ENCODE measurements around the gene NAT14. TPM values are rescaled to one million over a fixed set of nuclear protein-coding genes. Genes with fewer than 3 reads are reported as not detected.

The NAT14 gene
- polyA plus RNA-seq, 2 of the 4 experiments (the other 2 are of a cell fraction) = 16.8 to 50.3 TPM

DNA sequence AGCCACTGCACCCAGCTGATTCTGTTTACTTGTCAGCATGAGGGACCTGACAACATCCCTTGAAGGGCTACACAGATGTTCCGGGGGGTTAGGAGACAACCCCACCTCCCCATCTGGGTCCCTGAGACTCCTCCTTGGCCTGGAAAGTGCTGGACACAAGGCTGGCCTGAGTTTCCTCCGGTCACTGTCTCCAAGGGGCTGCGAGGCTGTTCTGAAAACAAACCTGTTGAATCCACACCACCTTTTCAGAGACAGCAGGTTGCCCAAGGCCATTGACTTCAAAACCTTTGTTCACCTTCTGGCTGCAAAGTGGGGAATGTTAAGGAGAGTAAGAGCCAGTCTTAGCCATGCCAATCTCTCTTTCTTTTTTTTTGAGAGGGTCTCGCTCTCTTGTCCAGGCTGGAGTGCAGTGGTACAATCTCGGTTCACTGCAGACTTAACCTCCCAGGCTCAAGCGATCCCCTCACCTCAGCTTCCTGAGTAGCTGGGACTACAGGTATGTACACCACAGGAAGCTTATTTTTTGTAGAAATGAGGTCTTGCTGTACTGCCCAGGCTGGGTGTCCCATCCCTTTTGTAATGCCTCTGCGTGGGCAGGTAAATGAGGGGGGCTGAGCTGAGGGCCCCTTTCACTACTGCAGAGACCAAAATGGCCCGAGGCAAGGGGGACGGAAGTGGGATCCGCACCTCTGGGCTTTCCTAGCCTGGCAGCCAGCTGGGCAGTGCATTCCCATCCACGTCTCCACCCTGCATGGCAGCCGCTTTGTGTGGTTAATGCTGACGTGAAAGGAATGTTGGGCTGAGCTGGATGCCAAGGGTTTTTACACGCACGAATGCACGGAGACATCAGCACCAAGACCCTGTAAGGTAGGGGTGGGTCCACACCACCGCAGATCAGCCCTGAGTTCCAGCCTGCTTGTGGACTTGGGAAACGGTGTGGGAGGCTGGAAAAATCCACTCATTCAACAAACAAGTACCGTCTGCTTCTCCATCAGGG is 10.4 kb upstream of the NAT14 start (continued):
- TF ChIP-seq, protein P1, sequence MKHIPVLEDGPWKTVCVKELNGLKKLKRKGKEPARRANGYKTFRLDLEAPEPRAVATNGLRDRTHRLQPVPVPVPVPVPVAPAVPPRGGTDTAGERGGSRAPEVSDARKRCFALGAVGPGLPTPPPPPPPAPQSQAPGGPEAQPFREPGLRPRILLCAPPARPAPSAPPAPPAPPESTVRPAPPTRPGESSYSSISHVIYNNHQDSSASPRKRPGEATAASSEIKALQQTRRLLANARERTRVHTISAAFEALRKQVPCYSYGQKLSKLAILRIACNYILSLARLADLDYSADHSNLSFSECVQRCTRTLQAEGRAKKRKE (CRISPR knock-in tag; IDR thresholded peaks at IDR 0.05; ENCODE audit: low read depth) = no peak
- TF ChIP-seq SREBF2 (IDR thresholded peaks at IDR 0.05) (no peak), HOXB13 (CRISPR knock-in tag; IDR thresholded peaks at IDR 0.05; ENCODE audit: low read depth) (no peak)

DNA sequence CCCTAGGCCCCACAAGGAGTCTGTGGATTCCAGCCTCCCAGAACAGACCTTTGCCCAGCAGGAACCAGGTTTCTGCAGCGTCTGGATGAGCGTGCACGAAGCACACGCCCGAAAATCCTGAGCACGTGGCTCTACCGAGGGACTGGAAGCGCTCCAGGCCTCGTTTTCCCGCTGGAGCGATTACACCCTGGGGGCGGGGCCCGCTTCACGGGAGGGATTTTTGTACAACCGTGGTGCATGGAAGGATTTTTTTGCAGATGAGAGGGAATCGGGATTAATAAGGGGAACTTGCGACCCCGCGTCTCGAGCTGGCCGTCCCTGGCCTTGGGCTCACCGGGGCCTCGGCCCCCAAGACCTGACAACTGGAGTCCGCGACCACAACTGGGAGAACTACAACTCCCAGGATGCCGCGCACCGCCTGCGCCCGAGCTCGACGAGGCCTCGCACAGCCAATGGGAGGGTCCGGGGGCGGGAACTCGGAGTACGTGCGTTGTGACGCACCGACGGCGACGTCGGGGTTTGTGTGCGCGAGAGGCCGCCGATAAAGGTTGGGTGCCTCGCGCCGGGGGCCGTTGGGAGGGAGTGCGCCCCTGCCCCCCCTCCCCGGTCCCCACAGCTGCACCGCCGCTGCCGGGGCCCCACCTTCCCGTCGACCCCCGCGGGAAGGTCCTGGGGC is 8.8 kb upstream of the NAT14 start, which contains the start of gene ZNF628:
Gene ZNF628 (plus strand): TSS at position 518 of the 676 bp plus-strand sequence. CDS start 3,294 bp downstream, outside the sequence.
- no peak for FAIRE-seq
- peaks cover 26% of the 10 kb centered on the region for H3K4me1 ChIP-seq
- under 1% methylated on average over 36 of the region's 61 CpGs for WGBS (ENCODE audit: missing lambda C conversion rate)
- DNase-seq (ENCODE audit: low read depth in 1 of 2, low spot score in 1 of 2) = peak; percentile 99 to 100
- ChIA-PET POLR2A (interaction anchor here (0.5 to 2.3 kb wide), 28 partner anchors 9 to 957 kb away, joined by 3 to 53 read pairs (median 6); partner anchors contain the start of genes FIZ1, ISOC2, NAT14 and PPP1R12C), CTCF (interaction anchor here (0.6 to 8.2 kb wide), 12 partner anchors 10 to 335 kb away, joined by 3 to 89 read pairs (median 6); partner anchors contain the start of genes C19orf85, NAT14 and SSC5D)
- peak within 1 kb of the TSS; percentile 84 to 92 for H3K27ac ChIP-seq
- H3K9me3 ChIP-seq = no peaks in the 10 kb centered on the region
- H3K4me3 ChIP-seq = peak within 1 kb of the TSS; percentile 56
- peak within 1 kb of the TSS; percentile 84 for H3K4me2 ChIP-seq
- peak; percentile 94 for ATAC-seq
- TF ChIP-seq RARB (CRISPR knock-in tag; IDR thresholded peaks at IDR 0.05) = peak; percentile 70; the same call in 1 of the 2 replicates
- peak; percentile 98 for TF ChIP-seq HOXB13 (CRISPR knock-in tag; IDR thresholded peaks at IDR 0.05; ENCODE audit: low read depth)
- TF ChIP-seq ESRRA (IDR thresholded peaks at IDR 0.05; ENCODE audit: borderline replicate concordance, low read length) = no peak
- TF ChIP-seq MAZ (IDR thresholded peaks at IDR 0.05; ENCODE audit: borderline replicate concordance, low read depth, low read length) = 0 out of 2 replicates have a peak, but pooled peaks have one; percentile 23
- TF ChIP-seq HEYL (CRISPR knock-in tag; IDR thresholded peaks at IDR 0.05) = peak; percentile 82; the same call in 1 of the 2 replicates
- TF ChIP-seq, protein P2, sequence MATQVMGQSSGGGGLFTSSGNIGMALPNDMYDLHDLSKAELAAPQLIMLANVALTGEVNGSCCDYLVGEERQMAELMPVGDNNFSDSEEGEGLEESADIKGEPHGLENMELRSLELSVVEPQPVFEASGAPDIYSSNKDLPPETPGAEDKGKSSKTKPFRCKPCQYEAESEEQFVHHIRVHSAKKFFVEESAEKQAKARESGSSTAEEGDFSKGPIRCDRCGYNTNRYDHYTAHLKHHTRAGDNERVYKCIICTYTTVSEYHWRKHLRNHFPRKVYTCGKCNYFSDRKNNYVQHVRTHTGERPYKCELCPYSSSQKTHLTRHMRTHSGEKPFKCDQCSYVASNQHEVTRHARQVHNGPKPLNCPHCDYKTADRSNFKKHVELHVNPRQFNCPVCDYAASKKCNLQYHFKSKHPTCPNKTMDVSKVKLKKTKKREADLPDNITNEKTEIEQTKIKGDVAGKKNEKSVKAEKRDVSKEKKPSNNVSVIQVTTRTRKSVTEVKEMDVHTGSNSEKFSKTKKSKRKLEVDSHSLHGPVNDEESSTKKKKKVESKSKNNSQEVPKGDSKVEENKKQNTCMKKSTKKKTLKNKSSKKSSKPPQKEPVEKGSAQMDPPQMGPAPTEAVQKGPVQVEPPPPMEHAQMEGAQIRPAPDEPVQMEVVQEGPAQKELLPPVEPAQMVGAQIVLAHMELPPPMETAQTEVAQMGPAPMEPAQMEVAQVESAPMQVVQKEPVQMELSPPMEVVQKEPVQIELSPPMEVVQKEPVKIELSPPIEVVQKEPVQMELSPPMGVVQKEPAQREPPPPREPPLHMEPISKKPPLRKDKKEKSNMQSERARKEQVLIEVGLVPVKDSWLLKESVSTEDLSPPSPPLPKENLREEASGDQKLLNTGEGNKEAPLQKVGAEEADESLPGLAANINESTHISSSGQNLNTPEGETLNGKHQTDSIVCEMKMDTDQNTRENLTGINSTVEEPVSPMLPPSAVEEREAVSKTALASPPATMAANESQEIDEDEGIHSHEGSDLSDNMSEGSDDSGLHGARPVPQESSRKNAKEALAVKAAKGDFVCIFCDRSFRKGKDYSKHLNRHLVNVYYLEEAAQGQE (IDR thresholded peaks at IDR 0.05) = no peak
- no peak; the same call in 1 of the 2 replicates for TF ChIP-seq HDAC2 (IDR thresholded peaks at IDR 0.05)
- peak; percentile 59; the same call in 1 of the 2 replicates for TF ChIP-seq RFX5 (IDR thresholded peaks at IDR 0.05)
- no peak for TF ChIP-seq RAD21 (conservative IDR thresholded peaks at IDR 0.05 in 1 of 2, IDR thresholded peaks at IDR 0.05 in 1 of 2)
- TF ChIP-seq RNF2 (IDR thresholded peaks at IDR 0.05; ENCODE audit: borderline replicate concordance, low read depth) = peak; percentile 93
- no peak; the same call in 1 of the 2 replicates for TF ChIP-seq GATA3 (IDR thresholded peaks at IDR 0.05; ENCODE audit: borderline replicate concordance)
- no peak for TF ChIP-seq EHMT2 (IDR thresholded peaks at IDR 0.05; ENCODE audit: low read depth)
- TF ChIP-seq CBX8 (IDR thresholded peaks at IDR 0.05) = no peak
- TF ChIP-seq KDM1A (IDR thresholded peaks at IDR 0.05; ENCODE audit: low read depth) = no peak
- no peak for TF ChIP-seq CBX2 (IDR thresholded peaks at IDR 0.05; ENCODE audit: borderline replicate concordance, low read depth)
- peak; percentile 83; the same call in 1 of the 2 replicates for TF ChIP-seq ZNF302 (CRISPR knock-in tag; IDR thresholded peaks at IDR 0.05)
- no peak for TF ChIP-seq NFE2L2 (conservative IDR thresholded peaks at IDR 0.05; ENCODE audit: low read length)
- TF ChIP-seq MAFK (IDR thresholded peaks at IDR 0.05; ENCODE audit: partially characterized antibody) = peak; percentile 26
- TF ChIP-seq POLR2AphosphoS2 (conservative IDR thresholded peaks at IDR 0.05; ENCODE audit: low read length) = no peak
- peak in 1 of 2 experiments; percentile 18; a peak in 1 of 4 replicates for TF ChIP-seq CEBPB (IDR thresholded peaks at IDR 0.05)
- TF ChIP-seq, protein P1 (CRISPR knock-in tag; IDR thresholded peaks at IDR 0.05; ENCODE audit: low read depth) = peak; percentile 95
- TF ChIP-seq, protein P3, sequence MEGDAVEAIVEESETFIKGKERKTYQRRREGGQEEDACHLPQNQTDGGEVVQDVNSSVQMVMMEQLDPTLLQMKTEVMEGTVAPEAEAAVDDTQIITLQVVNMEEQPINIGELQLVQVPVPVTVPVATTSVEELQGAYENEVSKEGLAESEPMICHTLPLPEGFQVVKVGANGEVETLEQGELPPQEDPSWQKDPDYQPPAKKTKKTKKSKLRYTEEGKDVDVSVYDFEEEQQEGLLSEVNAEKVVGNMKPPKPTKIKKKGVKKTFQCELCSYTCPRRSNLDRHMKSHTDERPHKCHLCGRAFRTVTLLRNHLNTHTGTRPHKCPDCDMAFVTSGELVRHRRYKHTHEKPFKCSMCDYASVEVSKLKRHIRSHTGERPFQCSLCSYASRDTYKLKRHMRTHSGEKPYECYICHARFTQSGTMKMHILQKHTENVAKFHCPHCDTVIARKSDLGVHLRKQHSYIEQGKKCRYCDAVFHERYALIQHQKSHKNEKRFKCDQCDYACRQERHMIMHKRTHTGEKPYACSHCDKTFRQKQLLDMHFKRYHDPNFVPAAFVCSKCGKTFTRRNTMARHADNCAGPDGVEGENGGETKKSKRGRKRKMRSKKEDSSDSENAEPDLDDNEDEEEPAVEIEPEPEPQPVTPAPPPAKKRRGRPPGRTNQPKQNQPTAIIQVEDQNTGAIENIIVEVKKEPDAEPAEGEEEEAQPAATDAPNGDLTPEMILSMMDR (IDR thresholded peaks at IDR 0.05) = no peak
- peak; percentile 26; the same call in 1 of the 2 replicates for TF ChIP-seq POLR2A (IDR thresholded peaks at IDR 0.05; ENCODE audit: low read length)
- TF ChIP-seq, protein P4, sequence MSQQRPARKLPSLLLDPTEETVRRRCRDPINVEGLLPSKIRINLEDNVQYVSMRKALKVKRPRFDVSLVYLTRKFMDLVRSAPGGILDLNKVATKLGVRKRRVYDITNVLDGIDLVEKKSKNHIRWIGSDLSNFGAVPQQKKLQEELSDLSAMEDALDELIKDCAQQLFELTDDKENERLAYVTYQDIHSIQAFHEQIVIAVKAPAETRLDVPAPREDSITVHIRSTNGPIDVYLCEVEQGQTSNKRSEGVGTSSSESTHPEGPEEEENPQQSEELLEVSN (IDR thresholded peaks at IDR 0.05; ENCODE audit: borderline replicate concordance, low read depth) = peak; percentile 100
- peak; percentile 19; the same call in 1 of the 2 replicates for TF ChIP-seq ZC3H11A (IDR thresholded peaks at IDR 0.05)
- no peak for TF ChIP-seq CHD2 (IDR thresholded peaks at IDR 0.05; ENCODE audit: low read length, partially characterized antibody)
